Osteoblast (primary cell): ENCODE measurements around the gene COL18A1. TPM values are rescaled to one million over a fixed set of nuclear protein-coding genes. Genes with fewer than 3 reads are reported as not detected.
A peak's percentile ranks its signal among the peaks of the same experiment; 100 is the strongest.
"Not testable (repeated sequence)": the region's sequence is repeated elsewhere in the genome, so short reads cannot be mapped to it uniquely, and the experiment has no call there.

Experiments used
- DNase-seq: peaks from one replicate; pipeline ENCODE4 v3.0.0; 2011; ENCODE audit warnings: low spot score, mixed read lengths; ENCODE audit not compliant: insufficient read length; ENCODE audit errors: missing footprints
- H2AFZ ChIP-seq: 2 replicates; pipeline ENCODE4 v1.6.0; 2011; ENCODE audit warnings: mild to moderate bottlenecking, low read length
- H3K27ac ChIP-seq: 2 replicates; pipeline ENCODE4 v1.5.1; 2011; ENCODE audit warnings: mild to moderate bottlenecking, low read depth, low read length, moderate library complexity
- H3K27me3 ChIP-seq: 2 replicates; pipeline ENCODE4 v1.6.0; 2012; ENCODE audit warnings: mild to moderate bottlenecking, control low read depth, inconsistent platforms, low read length, moderate library complexity; ENCODE audit not compliant: insufficient read depth
- H3K36me3 ChIP-seq: 2 replicates; pipeline ENCODE4 v1.5.1; 2011; ENCODE audit warnings: mild to moderate bottlenecking, low read length, control low read depth, moderate library complexity; ENCODE audit not compliant: insufficient read depth
- H3K4me1 ChIP-seq: 2 replicates; pipeline ENCODE4 v1.5.1; 2011; ENCODE audit warnings: mild to moderate bottlenecking, low read length, control low read depth, moderate library complexity; ENCODE audit not compliant: insufficient read depth
- H3K4me2 ChIP-seq: 2 replicates; pipeline ENCODE4 v1.6.0; 2011; ENCODE audit warnings: mild to moderate bottlenecking, low read length; ENCODE audit not compliant: insufficient read depth
- H3K4me3 ChIP-seq: fragments of 200-600 bp; sonication (generic); 3 replicates; pipeline ENCODE4 v1.5.1; 2012; ENCODE audit warnings: mild to moderate bottlenecking, low read length, inconsistent platforms; ENCODE audit not compliant: insufficient read depth
- H3K79me2 ChIP-seq: 2 replicates; pipeline ENCODE4 v1.6.0; 2012; ENCODE audit warnings: mild to moderate bottlenecking, low read length, control low read depth, inconsistent platforms; ENCODE audit not compliant: insufficient read depth
- H3K9me3 ChIP-seq: 2 replicates; pipeline ENCODE4 v1.5.1; 2011; ENCODE audit warnings: low read depth, low read length, control low read depth
- H4K20me1 ChIP-seq: 2 replicates; pipeline ENCODE4 v1.6.0; 2012; ENCODE audit warnings: mild to moderate bottlenecking, low read length, control low read depth; ENCODE audit not compliant: insufficient read depth
- CTCF ChIP-seq: IDR thresholded peaks from 2 replicates; pipeline ENCODE4 v1.5.1; 2011; ENCODE audit warnings: mild to moderate bottlenecking, low read depth, low read length, moderate library complexity; ENCODE audit errors: extremely low read depth
- total RNA-seq: library from RNA; depleted of rRNA; stranded (reverse); fragments of >200 nt; gene quantifications from 2 replicates; pipeline ENCODE4 v1.2.3, GENCODE V29; 2012

Gene COL18A1
- total RNA-seq, 1 donor, result 8.3 TPM

GRCh38 chr21:45440736-45441350, 35.9 kb downstream of the COL18A1 start:
- TF ChIP-seq CTCF, result no peak
- H4K20me1 ChIP-seq, result no peaks in the 10 kb centered on the region

GRCh38 chr21:45441431-45442255, 36.7 kb downstream of the COL18A1 start:
- Histone ChIP-seq H4K20me1 (no peaks in the 10 kb centered on the region), H3K4me2 (no peak overlapping the region), H3K36me3 (no peaks in the 10 kb centered on the region), H3K79me2 (no peaks in the 10 kb centered on the region), H2AFZ (no peak overlapping the region), H3K4me3 (no peak overlapping the region), H3K9me3 (no peaks in the 10 kb centered on the region), H3K27me3 (no peaks in the 10 kb centered on the region), H3K4me1 (peaks cover 6% of the 10 kb centered on the region), H3K27ac (no peak overlapping the region)
- TF ChIP-seq CTCF, result no peak
- peak; percentile 77 for DNase-seq

More at GRCh38 chr21:45440736-45441350, 35.9 kb downstream of the COL18A1 start:
- H3K27me3 ChIP-seq, result no peaks in the 10 kb centered on the region
- H3K4me3 ChIP-seq, result no peak overlapping the region
- no peak overlapping the region for H3K27ac ChIP-seq
- no peak overlapping the region for H3K4me2 ChIP-seq
- peaks cover 6% of the 10 kb centered on the region for H3K4me1 ChIP-seq
- DNase-seq, result peak; percentile 82
- no peaks in the 10 kb centered on the region for H3K36me3 ChIP-seq
- H3K79me2 ChIP-seq, result no peaks in the 10 kb centered on the region
- H3K9me3 ChIP-seq, result no peaks in the 10 kb centered on the region
- H2AFZ ChIP-seq, result no peak overlapping the region

- Histone ChIP-seq H3K4me3 (no peak overlapping the region), H3K4me2 (no peak overlapping the region), H3K4me1 (peaks cover 6% of the 10 kb centered on the region), H3K27ac (no peak overlapping the region), H3K36me3 (no peaks in the 10 kb centered on the region), H4K20me1 (no peaks in the 10 kb centered on the region), H3K9me3 (no peaks in the 10 kb centered on the region), H2AFZ (no peak overlapping the region), H3K27me3 (no peaks in the 10 kb centered on the region), H3K79me2 (no peaks in the 10 kb centered on the region)
- no peak for TF ChIP-seq CTCF
- peak; percentile 82 for DNase-seq
These were observed 37.3 kb downstream of the COL18A1 start for GRCh38 chr21:45442276-45442675.

- not testable (repeated sequence) for H3K79me2 ChIP-seq, H3K36me3 ChIP-seq, H3K4me3 ChIP-seq, H2AFZ ChIP-seq, H3K4me2 ChIP-seq, H3K27ac ChIP-seq, H3K9me3 ChIP-seq, H4K20me1 ChIP-seq, H3K27me3 ChIP-seq, H3K4me1 ChIP-seq
- peak; percentile 53 for DNase-seq
These were observed 38.0 kb downstream of the COL18A1 start for GRCh38 chr21:45442686-45443594.
